PC-9 (cell line): ENCODE measurements around the gene ZMIZ1.

Experiments used
- CTCF ChIP-seq: fragments of 200-600 bp; sonication (generic); conservative IDR thresholded peaks from 2 replicates; pipeline ENCODE4 v1.6.1; 2017; ENCODE audit warnings: mixed run types, antibody characterized with exemption, mild to moderate bottlenecking, moderate library complexity
- EZH2 ChIP-seq: fragments of 200-600 bp; sonication (generic); IDR thresholded peaks from 2 replicates; pipeline ENCODE4 v1.8.0; 2017; ENCODE audit warnings: antibody characterized with exemption, low read depth

- TF ChIP-seq CTCF (no peak), EZH2 (no peak)
Measured at GRCh38 chr10:79201706-79202105, 132.9 kb downstream of the ZMIZ1 start.
